Measurements from ENCODE around the gene PPP1CA.

PPP1CA gene

GRCh38 chr11:67373648-67374570 lies 27.7 kb downstream of the PPP1CA start:
- Histone ChIP-seq H3K4me1 (ENCODE audit: control insufficient read depth, low read depth, low read length) (peaks cover 37% of the 10 kb centered on the region), H3K9me3 (ENCODE audit: control insufficient read depth, low read depth, low read length) (no peaks in the 10 kb centered on the region), H3K4me3 (ENCODE audit: low read length) (peak overlapping the region; percentile 64), H3K27me3 (ENCODE audit: control insufficient read depth, insufficient read depth, low read length) (peaks cover 80% of the 10 kb centered on the region), H3K27ac (ENCODE audit: low read length) (no peak overlapping the region), H3K36me3 (ENCODE audit: control insufficient read depth, low read depth, low read length) (no peaks in the 10 kb centered on the region), H3K9ac (ENCODE audit: low read length) (peak overlapping the region; percentile 14)

DNA sequence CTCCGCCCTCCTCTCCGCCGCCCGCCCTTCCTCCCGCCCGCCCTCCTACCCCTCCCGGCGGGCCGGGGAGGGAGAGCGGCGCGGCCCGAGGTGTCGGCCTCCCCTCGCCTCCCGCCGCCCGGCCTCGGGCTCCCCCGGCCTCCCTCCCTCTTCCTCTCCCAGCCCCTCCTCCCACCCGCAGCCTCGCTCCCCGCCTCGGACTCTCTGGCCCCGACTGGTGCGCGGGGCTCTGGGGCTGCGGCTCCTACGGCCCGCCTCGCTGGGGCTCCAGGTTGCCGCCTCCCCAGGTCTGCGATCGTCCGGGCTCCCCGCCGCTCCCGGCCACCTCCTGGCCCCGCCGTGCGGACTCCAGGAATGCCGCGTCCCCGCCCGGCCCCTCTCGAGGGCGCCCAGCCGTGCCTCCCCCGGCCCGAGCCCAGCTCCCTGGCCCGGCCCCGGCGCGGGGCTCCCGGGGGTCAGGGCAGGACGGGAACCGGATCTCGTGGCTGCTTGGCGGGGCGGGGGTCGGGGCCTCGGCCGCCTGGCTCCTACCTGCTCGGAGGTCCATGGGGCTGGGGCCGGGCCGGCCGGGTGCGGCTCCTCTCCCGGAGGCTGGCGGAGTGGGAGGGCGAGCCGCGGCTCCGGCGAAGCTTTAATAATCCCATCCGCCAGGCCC lies 28.5 kb downstream of the PPP1CA start, which contains the start of gene CLCF1:
TSS of gene CLCF1 (minus strand) at position 606 of the 655 bp plus-strand sequence. CDS start at position 547, 59 bp downstream.
- Histone ChIP-seq H3K27me3 (ENCODE audit: control insufficient read depth, insufficient read depth, low read length) (peaks cover 86% of the 10 kb centered on the region), H3K4me1 (ENCODE audit: control insufficient read depth, low read depth, low read length) (peaks cover 37% of the 10 kb centered on the region), H3K36me3 (ENCODE audit: control insufficient read depth, low read depth, low read length) (no peaks in the 10 kb centered on the region), H3K4me3 (ENCODE audit: low read length) (peak within 1 kb of the TSS; percentile 64), H3K9me3 (ENCODE audit: control insufficient read depth, low read depth, low read length) (no peaks in the 10 kb centered on the region), H3K9ac (ENCODE audit: low read length) (peak within 1 kb of the TSS; percentile 14), H3K27ac (ENCODE audit: low read length) (no peak within 1 kb of the TSS)

DNA sequence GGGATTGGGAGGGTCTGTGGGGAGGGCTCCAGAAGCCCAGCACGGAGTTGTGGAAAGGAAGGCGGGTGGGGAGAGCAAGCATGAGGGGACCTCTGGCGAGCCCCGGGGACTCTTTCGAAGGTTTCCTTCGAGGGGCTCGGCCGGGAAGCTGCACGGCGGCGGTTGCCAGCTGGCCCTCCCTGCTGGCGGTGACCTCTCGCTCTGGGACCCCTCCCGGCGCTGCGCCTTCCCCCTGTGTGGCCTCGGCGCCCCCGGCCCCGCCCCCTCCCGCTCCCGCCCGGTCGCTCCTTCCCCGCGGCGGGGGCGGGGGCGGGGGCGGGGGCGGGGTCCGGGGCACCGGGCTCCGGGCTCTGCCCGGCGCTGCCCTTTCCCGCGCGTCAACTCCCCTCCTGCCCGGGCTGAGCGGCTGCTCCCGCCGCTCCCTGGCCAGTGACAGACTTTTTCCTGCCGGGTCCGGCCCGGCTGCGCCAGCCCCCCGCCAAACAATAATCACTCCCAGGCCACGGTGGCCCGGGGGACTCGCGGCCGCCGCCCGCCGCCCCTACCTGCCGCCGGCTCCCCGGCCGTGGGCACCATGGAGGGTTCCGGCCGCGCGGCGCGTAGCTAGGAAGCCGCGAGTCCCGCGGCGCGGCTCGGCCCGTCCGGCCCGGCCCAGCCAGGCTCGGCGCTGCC lies 29.2 kb downstream of the PPP1CA start:
- peaks cover 83% of the 10 kb centered on the region for H3K27me3 ChIP-seq (ENCODE audit: control insufficient read depth, insufficient read depth, low read length)
- H3K9ac ChIP-seq (ENCODE audit: low read length), result no peak overlapping the region
- peaks cover 37% of the 10 kb centered on the region for H3K4me1 ChIP-seq (ENCODE audit: control insufficient read depth, low read depth, low read length)
- H3K4me3 ChIP-seq (ENCODE audit: low read length), result peak overlapping the region; percentile 64
- H3K9me3 ChIP-seq (ENCODE audit: control insufficient read depth, low read depth, low read length), result no peaks in the 10 kb centered on the region
- no peak overlapping the region for H3K27ac ChIP-seq (ENCODE audit: low read length)
- no peaks in the 10 kb centered on the region for H3K36me3 ChIP-seq (ENCODE audit: control insufficient read depth, low read depth, low read length)

GRCh38 chr11:67371911-67372320 lies 29.7 kb downstream of the PPP1CA start:
- no peak overlapping the region for H3K9ac ChIP-seq (ENCODE audit: low read length)
- no peaks in the 10 kb centered on the region for H3K9me3 ChIP-seq (ENCODE audit: control insufficient read depth, low read depth, low read length)
- peak overlapping the region; percentile 50 for H3K4me3 ChIP-seq (ENCODE audit: low read length)
- H3K4me1 ChIP-seq (ENCODE audit: control insufficient read depth, low read depth, low read length), result peaks cover 37% of the 10 kb centered on the region
- H3K27me3 ChIP-seq (ENCODE audit: control insufficient read depth, insufficient read depth, low read length), result peaks cover 77% of the 10 kb centered on the region
- H3K36me3 ChIP-seq (ENCODE audit: control insufficient read depth, low read depth, low read length), result no peaks in the 10 kb centered on the region
- no peak overlapping the region for H3K27ac ChIP-seq (ENCODE audit: low read length)

GRCh38 chr11:67371189-67371910 lies 30.3 kb downstream of the PPP1CA start:
- Histone ChIP-seq H3K4me1 (ENCODE audit: control insufficient read depth, low read depth, low read length) (peaks cover 35% of the 10 kb centered on the region), H3K27ac (ENCODE audit: low read length) (no peak overlapping the region), H3K9me3 (ENCODE audit: control insufficient read depth, low read depth, low read length) (no peaks in the 10 kb centered on the region), H3K36me3 (ENCODE audit: control insufficient read depth, low read depth, low read length) (no peaks in the 10 kb centered on the region), H3K27me3 (ENCODE audit: control insufficient read depth, insufficient read depth, low read length) (peaks cover 71% of the 10 kb centered on the region), H3K4me3 (ENCODE audit: low read length) (peak overlapping the region; percentile 50), H3K9ac (ENCODE audit: low read length) (no peak overlapping the region)

DNA sequence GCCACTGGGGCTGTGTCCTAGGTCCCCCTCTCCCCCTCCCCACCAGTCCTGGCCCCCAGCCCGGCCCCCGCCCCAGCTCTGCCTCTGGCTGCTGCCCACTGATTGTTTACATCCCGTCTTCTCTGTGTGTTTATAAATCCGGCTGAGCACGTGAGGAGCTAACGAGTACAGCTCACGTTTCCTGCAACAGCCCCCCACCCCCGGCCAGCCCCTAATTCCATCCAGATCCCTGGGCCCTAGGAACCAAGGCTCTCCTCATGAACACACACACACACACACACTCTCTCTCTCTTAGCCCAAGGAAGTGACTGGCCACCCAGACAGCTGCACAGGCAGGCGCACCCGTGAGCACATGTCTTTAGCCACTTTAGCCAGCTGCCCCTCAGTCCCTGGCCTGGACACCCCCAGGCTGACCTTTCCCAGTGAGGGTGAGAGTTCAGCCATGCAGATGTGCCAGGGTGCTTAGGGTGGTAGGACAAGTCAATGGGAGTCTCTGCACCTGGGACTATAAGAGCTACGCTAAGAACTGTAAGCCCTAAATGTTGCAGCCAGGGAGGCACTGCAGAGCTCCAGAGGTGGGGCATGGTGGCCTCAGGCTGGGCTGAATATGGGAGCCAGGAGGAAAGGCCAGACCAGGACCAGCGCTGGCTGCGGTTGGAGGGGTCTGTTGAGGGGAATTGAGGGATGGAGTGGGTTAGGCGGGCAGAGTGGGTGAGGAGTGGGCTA lies 31.1 kb downstream of the PPP1CA start:
- H3K27ac ChIP-seq (ENCODE audit: low read length), result no peak overlapping the region
- H3K4me3 ChIP-seq (ENCODE audit: low read length), result no peak overlapping the region
- peaks cover 63% of the 10 kb centered on the region for H3K27me3 ChIP-seq (ENCODE audit: control insufficient read depth, insufficient read depth, low read length)
- H3K4me1 ChIP-seq (ENCODE audit: control insufficient read depth, low read depth, low read length), result peaks cover 27% of the 10 kb centered on the region
- H3K9ac ChIP-seq (ENCODE audit: low read length), result no peak overlapping the region
- H3K36me3 ChIP-seq (ENCODE audit: control insufficient read depth, low read depth, low read length), result no peaks in the 10 kb centered on the region
- no peaks in the 10 kb centered on the region for H3K9me3 ChIP-seq (ENCODE audit: control insufficient read depth, low read depth, low read length)

DNA sequence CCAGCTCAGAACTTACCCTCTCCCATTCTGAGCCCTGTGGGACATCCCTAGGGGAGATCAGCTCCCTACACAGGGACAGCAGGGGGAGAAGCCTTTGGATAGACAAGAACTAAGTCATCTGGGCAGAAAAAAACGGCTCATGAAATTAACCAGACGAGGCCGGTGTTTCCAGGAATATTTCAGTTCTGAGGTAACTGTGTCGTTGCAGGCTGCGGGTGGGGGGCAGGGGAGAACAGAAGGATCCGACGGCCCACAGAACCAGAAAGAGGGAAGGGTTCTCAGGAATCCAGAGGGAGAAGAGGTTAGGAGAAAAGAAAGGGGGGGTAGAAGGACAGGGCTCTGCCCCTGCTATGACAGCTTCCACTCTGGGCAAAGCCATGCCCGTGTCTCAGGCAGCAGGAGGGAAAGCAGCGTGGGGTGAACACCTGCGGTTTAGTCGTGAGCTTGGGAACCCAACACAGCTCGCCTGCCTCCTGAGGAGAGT lies 31.8 kb downstream of the PPP1CA start:
- Histone ChIP-seq H3K27me3 (ENCODE audit: control insufficient read depth, insufficient read depth, low read length) (peaks cover 56% of the 10 kb centered on the region), H3K4me3 (ENCODE audit: low read length) (no peak overlapping the region), H3K9me3 (ENCODE audit: control insufficient read depth, low read depth, low read length) (no peaks in the 10 kb centered on the region), H3K36me3 (ENCODE audit: control insufficient read depth, low read depth, low read length) (no peaks in the 10 kb centered on the region), H3K4me1 (ENCODE audit: control insufficient read depth, low read depth, low read length) (peaks cover 25% of the 10 kb centered on the region), H3K9ac (ENCODE audit: low read length) (no peak overlapping the region), H3K27ac (ENCODE audit: low read length) (no peak overlapping the region)

DNA sequence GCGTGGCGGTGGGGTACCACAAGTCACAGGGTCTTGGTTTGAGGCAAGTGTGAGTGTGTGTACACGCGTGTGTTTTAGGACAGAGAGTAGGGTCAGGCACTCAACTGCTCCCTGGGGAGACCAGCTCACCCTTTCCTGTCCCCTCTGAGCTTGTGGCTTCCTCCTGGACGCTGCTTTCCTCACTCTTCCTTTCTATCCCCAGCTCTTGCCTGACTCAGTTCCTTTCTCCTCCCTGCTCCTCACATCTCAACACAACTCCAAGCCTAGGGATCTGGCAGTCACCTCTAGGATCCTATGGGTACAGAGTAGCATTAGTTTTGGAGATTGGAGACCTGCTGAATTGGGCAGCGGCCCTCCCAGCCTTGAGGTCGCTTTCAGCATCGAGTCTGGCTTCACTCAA lies 32.4 kb downstream of the PPP1CA start:
- no peak overlapping the region for H3K27ac ChIP-seq (ENCODE audit: low read length)
- no peaks in the 10 kb centered on the region for H3K36me3 ChIP-seq (ENCODE audit: control insufficient read depth, low read depth, low read length)
- H3K9me3 ChIP-seq (ENCODE audit: control insufficient read depth, low read depth, low read length), result no peaks in the 10 kb centered on the region
- H3K4me1 ChIP-seq (ENCODE audit: control insufficient read depth, low read depth, low read length), result peaks cover 20% of the 10 kb centered on the region
- no peak overlapping the region for H3K4me3 ChIP-seq (ENCODE audit: low read length)
- peaks cover 51% of the 10 kb centered on the region for H3K27me3 ChIP-seq (ENCODE audit: control insufficient read depth, insufficient read depth, low read length)
- H3K9ac ChIP-seq (ENCODE audit: low read length), result no peak overlapping the region

DNA sequence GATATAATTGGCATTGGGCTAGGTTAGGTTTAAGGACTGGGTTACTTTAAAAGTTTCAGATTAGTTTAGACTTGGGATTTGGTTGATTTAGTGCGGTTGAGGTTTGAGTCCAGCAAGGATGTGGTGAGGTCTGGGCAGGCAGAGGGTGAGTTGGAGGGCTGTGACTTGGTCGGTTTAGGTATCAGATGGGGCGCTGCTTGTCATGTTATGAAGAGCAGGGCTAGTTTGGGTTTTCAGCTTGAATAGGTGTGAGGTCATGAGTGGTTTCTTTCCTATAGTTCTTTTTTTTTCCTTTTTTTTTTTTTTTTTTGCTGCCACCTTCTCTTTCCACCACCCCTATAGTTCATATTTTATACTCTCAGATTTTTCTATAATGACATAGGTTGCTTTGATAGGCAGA lies 33.0 kb downstream of the PPP1CA start:
- H3K9me3 ChIP-seq (ENCODE audit: control insufficient read depth, low read depth, low read length), result no peaks in the 10 kb centered on the region
- no peaks in the 10 kb centered on the region for H3K36me3 ChIP-seq (ENCODE audit: control insufficient read depth, low read depth, low read length)
- H3K9ac ChIP-seq (ENCODE audit: low read length), result no peak overlapping the region
- H3K4me1 ChIP-seq (ENCODE audit: control insufficient read depth, low read depth, low read length), result peaks cover 17% of the 10 kb centered on the region
- H3K4me3 ChIP-seq (ENCODE audit: low read length), result no peak overlapping the region
- peaks cover 44% of the 10 kb centered on the region for H3K27me3 ChIP-seq (ENCODE audit: control insufficient read depth, insufficient read depth, low read length)
- no peak overlapping the region for H3K27ac ChIP-seq (ENCODE audit: low read length)

DNA sequence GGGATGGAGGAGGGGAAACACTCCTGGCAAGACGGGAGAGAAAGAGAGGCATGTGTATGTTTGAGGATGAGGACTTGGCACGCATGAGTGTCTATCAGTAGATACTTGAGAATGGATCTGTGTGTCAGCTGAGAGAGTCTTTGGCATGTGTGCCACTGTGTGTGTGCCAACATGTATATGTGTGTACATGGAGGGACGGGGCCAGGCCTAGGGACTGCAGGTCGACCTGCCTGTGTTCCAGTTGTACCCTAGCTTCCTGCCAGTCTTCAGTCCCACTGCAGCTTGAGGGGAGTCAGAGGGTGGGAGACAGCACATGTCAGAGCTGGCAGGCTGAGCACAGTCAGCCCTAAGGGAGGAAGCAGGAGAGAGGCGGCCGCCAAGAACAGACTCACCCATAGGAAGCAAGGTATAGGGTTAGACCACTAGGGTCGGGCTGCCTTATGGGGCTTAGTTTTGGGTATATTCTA lies 33.9 kb downstream of the PPP1CA start:
- Histone ChIP-seq H3K27me3 (ENCODE audit: control insufficient read depth, insufficient read depth, low read length) (peaks cover 42% of the 10 kb centered on the region), H3K27ac (ENCODE audit: low read length) (no peak overlapping the region), H3K36me3 (ENCODE audit: control insufficient read depth, low read depth, low read length) (no peaks in the 10 kb centered on the region), H3K4me1 (ENCODE audit: control insufficient read depth, low read depth, low read length) (peaks cover 17% of the 10 kb centered on the region), H3K9me3 (ENCODE audit: control insufficient read depth, low read depth, low read length) (no peaks in the 10 kb centered on the region), H3K9ac (ENCODE audit: low read length) (no peak overlapping the region), H3K4me3 (ENCODE audit: low read length) (no peak overlapping the region)

Data from iPS-18a (cell line).